Small intestine (tissue), 7 donors: ENCODE results near the gene SSTR5. TPM values are rescaled to one million over a fixed set of nuclear protein-coding genes. Genes with fewer than 3 reads are reported as not detected.

ENCODE experiments used
- DNase-seq, 2 donors: peaks; one replicate each; pipeline versions ENCODE4 v3.0.0 to v3.0.0-alpha.2; 2013
- FAIRE-seq: peaks from 2 replicates; lab custom pipeline; 2012; peaks lifted over from hg19 to GRCh38; lab: Jason Lieb, UNC
- H3K27ac ChIP-seq, 3 donors: one replicate each; pipeline ENCODE4 v1.5.1; 2013; ENCODE audit warnings: low read length in 2 of 3, mild to moderate bottlenecking in 2 of 3, control low read depth in 1 of 3, inconsistent platforms in 1 of 3, low read depth in 1 of 3, moderate library complexity in 1 of 3
- H3K27me3 ChIP-seq, 3 donors: one replicate each; pipeline ENCODE4 v1.6.1; 2013; ENCODE audit warnings: low read length in 3 of 3, inconsistent platforms in 1 of 3; ENCODE audit not compliant: control insufficient read depth in 3 of 3, insufficient read depth in 3 of 3
- H3K36me3 ChIP-seq, 3 donors: one replicate each; pipeline ENCODE4 v1.6.1; 2013; ENCODE audit warnings: low read length in 3 of 3, inconsistent platforms in 1 of 3, low read depth in 1 of 3, mild to moderate bottlenecking in 1 of 3, moderate library complexity in 1 of 3; ENCODE audit not compliant: control insufficient read depth in 3 of 3, insufficient read depth in 2 of 3
- H3K4me1 ChIP-seq, 3 donors: one replicate each; pipeline ENCODE4 v1.6.1; 2013; ENCODE audit warnings: low read length in 2 of 3, inconsistent platforms in 1 of 3, low read depth in 1 of 3, mild to moderate bottlenecking in 1 of 3, moderate library complexity in 1 of 3; ENCODE audit not compliant: control insufficient read depth in 3 of 3, insufficient read depth in 2 of 3
- H3K4me3 ChIP-seq, 3 donors: one replicate each; pipeline ENCODE4 v1.5.1; 2013; ENCODE audit warnings: low read length in 3 of 3, control low read depth in 1 of 3, inconsistent platforms in 1 of 3, low read depth in 1 of 3, mild to moderate bottlenecking in 1 of 3, moderate library complexity in 1 of 3
- H3K9me3 ChIP-seq, 2 donors: one replicate each; pipeline ENCODE4 v1.6.1; 2013; ENCODE audit warnings: low read depth in 1 of 2, low read length in 1 of 2; ENCODE audit not compliant: control insufficient read depth in 2 of 2, insufficient read depth in 1 of 2
- whole genome bisulfite sequencing, 3 donors: extraction: QIAGEN DNeasy Blood & Tissue Kit; methylation state at CpG; one replicate each; pipeline ENCODE4 v1.1.7; 2013; 5-methylcytosine and 5-hydroxymethylcytosine counted together
- polyA plus RNA-seq, 4 donors: library from polyadenylated mRNA; stranded (reverse) in 3 of 4; unstranded in 1 of 4; fragments of 200-250 nt in 3 of 4; fragments of 120-200 nt in 1 of 4; gene quantifications; one replicate each; pipeline versions ENCODE4 v1.2.1 to v1.2.3, GENCODE V29; 2013
- donor health status: healthy with polysubstance abuse.
- donor health status: control.
- donor health status: control.
- donor health status: Bipolar disorder and iron deficiency.
- donor health status: healthy.

SSTR5 gene
- polyA plus RNA-seq, 4 donors: 0.24 to 0.87 TPM; not detected in 2

DNA sequence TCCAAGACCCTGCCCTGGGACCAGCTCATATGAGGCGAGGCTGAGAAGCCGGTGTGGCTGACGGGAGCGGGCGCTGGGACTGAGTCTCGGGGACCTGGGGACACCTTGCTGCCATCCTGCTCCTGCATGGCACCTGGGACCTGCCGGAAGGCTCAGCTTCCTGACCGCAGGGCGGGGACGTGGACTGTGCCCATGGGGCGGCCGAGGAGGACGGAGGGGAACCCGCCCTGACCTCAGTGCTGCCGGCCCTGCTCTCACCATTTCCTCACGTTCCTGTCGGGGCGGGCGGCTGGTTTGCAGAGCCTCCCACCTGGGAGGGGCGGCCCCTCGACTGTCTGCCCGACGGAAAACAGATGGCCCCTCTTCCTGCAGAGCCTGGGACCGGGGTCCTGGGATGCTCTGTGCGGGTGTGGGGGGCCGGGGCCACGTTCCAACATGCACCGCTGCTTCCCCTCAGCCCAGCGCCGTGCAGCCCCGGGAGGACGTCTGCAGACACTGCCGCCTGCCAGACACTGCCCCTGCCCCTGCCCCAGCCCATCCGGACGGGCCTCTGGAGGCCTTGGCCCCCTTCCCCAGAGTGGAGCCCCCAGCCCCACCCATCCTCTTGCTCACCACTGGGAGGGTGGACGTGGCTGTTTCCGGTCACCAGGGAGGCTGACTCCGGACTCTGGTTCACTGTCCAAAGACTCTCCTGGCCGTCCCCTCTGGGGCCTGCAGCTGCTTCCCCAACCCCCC lies 43.9 kb upstream of the SSTR5 start:
- FAIRE-seq (no peak), DNase-seq (no peak)
- Histone ChIP-seq H3K9me3 (no peaks in the 10 kb centered on the region), H3K4me3 (no peak overlapping the region), H3K36me3 (no peaks in the 10 kb centered on the region), H3K4me1 (no peaks in the 10 kb centered on the region), H3K27me3 (peaks cover 0 to 3% (median 2%) of the 10 kb centered on the region in 3 donors), H3K27ac (no peak overlapping the region)
- WGBS, 3 donors: 29 to 41% (median 36%) methylated on average over 30 to 39 of the region's 39 CpGs

DNA sequence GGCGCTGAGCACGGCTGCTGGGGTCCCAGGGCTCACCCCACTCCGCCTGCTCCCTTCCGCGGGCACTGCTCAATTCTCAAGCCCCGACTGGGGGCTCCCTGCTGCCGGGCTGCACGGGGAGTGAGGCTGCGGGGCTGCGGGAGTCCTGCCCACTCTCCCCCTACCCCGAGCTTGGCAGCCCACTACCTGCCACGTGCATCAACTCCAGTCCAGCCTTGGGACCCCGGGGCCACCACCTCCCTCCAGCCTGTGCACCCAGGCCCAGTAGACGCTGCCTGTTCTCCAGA lies 43.3 kb upstream of the SSTR5 start:
- no peaks in the 10 kb centered on the region for H3K4me1 ChIP-seq
- no peak overlapping the region for H3K27ac ChIP-seq
- FAIRE-seq: no peak
- DNase-seq: no peak
- H3K9me3 ChIP-seq: no peaks in the 10 kb centered on the region
- no peak overlapping the region for H3K4me3 ChIP-seq
- peaks cover 0 to 3% (median 2%) of the 10 kb centered on the region in 3 donors for H3K27me3 ChIP-seq
- WGBS, 3 donors: 59 to 79% (median 72%) methylated on average over 14 of the region's 14 CpGs
- H3K36me3 ChIP-seq: no peaks in the 10 kb centered on the region

DNA sequence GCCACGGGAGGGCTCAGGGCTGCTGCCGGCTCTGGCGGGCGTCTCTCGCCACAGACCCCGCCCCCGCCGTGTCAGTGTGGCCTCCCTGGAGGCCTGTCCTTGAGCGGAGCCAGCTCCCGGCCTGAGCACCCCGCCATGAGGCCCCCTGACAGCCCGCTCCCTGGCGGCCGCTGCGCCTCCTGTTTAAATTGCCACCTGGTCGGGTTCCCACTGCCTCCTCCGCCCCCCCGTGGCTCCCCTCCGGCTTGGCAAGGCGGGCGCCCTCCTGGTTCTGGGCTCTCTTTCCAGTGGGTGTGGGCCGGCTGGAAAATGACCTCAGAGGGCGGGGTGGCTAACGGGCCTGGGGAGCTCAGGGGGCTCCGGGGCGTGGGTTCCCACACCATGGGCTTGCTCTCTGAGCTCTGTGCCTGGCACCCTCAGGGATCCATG lies 42.1 kb upstream of the SSTR5 start:
- H3K36me3 ChIP-seq: no peaks in the 10 kb centered on the region
- peaks cover 0 to 2% (median 0%) of the 10 kb centered on the region in 3 donors for H3K27me3 ChIP-seq
- H3K9me3 ChIP-seq: no peaks in the 10 kb centered on the region
- 31 to 42% (median 41%) methylated on average over 11 to 26 of the region's 26 CpGs for WGBS, 3 donors
- H3K27ac ChIP-seq: no peak overlapping the region
- no peak overlapping the region for H3K4me3 ChIP-seq
- FAIRE-seq: no peak
- DNase-seq: no peak
- H3K4me1 ChIP-seq: no peaks in the 10 kb centered on the region

- no peaks in the 10 kb centered on the region for H3K9me3 ChIP-seq
- H3K27me3 ChIP-seq: peaks cover 0 to 4% (median 2%) of the 10 kb centered on the region in 3 donors
- H3K27ac ChIP-seq: no peak overlapping the region
- FAIRE-seq: no peak
- DNase-seq: no peak
- peaks cover 0 to 4% (median 0%) of the 10 kb centered on the region in 3 donors for H3K4me1 ChIP-seq
- H3K36me3 ChIP-seq: no peaks in the 10 kb centered on the region
- H3K4me3 ChIP-seq: no peak overlapping the region
- 89 to 91% (median 90%) methylated on average over 16 to 17 of the region's 17 CpGs for WGBS, 3 donors
Measured at GRCh38 chr16:1031666-1032065, 40.9 kb upstream of the SSTR5 start.

GRCh38 chr16:1032607-1033006 lies 39.9 kb upstream of the SSTR5 start:
- no peak for FAIRE-seq
- Histone ChIP-seq H3K4me1 (peaks cover 0 to 4% (median 0%) of the 10 kb centered on the region in 3 donors), H3K9me3 (no peaks in the 10 kb centered on the region), H3K4me3 (no peak overlapping the region), H3K27ac (no peak overlapping the region), H3K27me3 (peaks cover 0 to 9% (median 2%) of the 10 kb centered on the region in 3 donors), H3K36me3 (no peaks in the 10 kb centered on the region)
- WGBS, 3 donors: 81 to 92% (median 91%) methylated on average over 2 of the region's 2 CpGs
- no peak for DNase-seq

DNA sequence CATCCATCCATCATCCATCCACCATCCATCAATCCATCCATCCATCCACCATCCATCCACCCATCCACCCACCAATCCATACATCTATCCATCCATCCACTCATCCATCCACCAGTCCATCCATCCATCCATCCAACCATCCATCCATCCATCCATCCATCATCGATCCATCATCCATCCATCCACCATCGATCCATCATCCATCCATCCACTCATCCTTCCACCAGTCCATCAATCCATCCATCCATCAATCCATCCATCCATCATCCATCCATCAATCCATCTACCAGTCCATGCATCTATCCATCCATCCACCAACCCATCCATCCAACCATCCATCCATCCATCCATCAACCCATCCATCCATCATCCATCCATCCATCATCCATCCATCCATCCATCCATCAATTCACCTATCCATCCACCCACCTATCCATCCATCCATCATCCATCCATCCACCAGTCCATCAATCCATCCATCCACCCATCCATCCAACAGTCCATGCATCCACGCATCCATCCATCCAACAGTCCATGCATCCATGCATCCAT lies 39.3 kb upstream of the SSTR5 start:
- DNase-seq (no peak), FAIRE-seq (no peak)
- peaks cover 0 to 9% (median 2%) of the 10 kb centered on the region in 3 donors for H3K27me3 ChIP-seq
- no peaks in the 10 kb centered on the region for H3K36me3 ChIP-seq
- H3K9me3 ChIP-seq: no peaks in the 10 kb centered on the region
- WGBS, 3 donors: 94 to 98% (median 95%) methylated on average over 3 of the region's 3 CpGs
- H3K27ac ChIP-seq: no peak overlapping the region
- no peak overlapping the region for H3K4me3 ChIP-seq
- peaks cover 0 to 4% (median 0%) of the 10 kb centered on the region in 3 donors for H3K4me1 ChIP-seq

DNA sequence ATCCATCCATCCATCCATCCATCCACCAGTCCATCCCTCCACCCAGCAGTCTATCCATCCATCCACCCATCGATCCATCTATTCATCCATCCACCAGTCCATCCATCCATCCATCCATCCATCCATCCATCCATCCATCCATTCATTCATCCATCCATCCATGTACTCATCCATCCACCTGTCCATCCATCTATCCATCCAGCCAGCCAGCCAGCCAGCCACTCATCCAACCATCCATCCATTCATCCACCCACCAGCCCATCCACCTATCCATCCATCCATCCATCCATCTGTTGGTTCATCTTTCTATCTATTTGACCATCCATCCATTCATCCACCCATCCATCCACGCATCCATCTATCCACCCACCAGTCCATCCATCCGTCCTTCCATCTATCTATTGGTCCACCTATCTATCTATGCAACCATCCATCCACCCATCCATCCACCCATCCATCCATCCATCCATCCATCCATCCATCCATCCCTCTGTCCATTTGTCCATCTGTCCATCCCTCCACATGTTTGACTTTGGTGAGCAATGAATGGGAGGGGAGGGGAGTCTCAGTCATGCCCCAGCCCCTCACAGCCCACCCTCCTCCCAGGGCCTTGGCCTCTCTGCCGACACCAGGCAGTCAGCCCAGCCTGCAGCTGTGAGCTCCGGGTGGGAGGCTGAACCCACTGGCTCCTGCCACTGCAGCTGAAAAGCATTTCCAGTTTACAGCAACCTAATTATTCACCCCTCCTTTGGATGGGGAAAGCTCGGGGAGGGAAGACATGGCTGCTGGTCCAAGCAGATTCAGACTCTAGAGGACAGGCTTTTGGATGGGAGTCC lies 38.1 kb upstream of the SSTR5 start:
- Histone ChIP-seq H3K27ac (no peak overlapping the region), H3K36me3 (no peaks in the 10 kb centered on the region), H3K4me1 (peaks cover 0 to 4% (median 0%) of the 10 kb centered on the region in 3 donors), H3K9me3 (no peaks in the 10 kb centered on the region), H3K4me3 (no peak overlapping the region), H3K27me3 (peaks cover 0 to 9% (median 0%) of the 10 kb centered on the region in 3 donors)
- WGBS, 3 donors: 71 to 73% (median 72%) methylated on average over 6 of the region's 6 CpGs
- DNase-seq: no peak
- no peak for FAIRE-seq

GRCh38 chr16:1035066-1035415 lies 37.5 kb upstream of the SSTR5 start:
- H3K27ac ChIP-seq: no peak overlapping the region
- no peak for DNase-seq
- no peak for FAIRE-seq
- peaks cover 0 to 4% (median 0%) of the 10 kb centered on the region in 3 donors for H3K4me1 ChIP-seq
- H3K27me3 ChIP-seq: peaks cover 0 to 9% (median 0%) of the 10 kb centered on the region in 3 donors
- 79 to 83% (median 80%) methylated on average over 6 to 7 of the region's 7 CpGs for WGBS, 3 donors
- peaks cover 0 to under 1% of the 10 kb centered on the region in 2 donors for H3K9me3 ChIP-seq
- H3K36me3 ChIP-seq: no peaks in the 10 kb centered on the region
- H3K4me3 ChIP-seq: no peak overlapping the region
